NCI-H1092 treated with DMSO at 0.1 percent for 48 hours (cell line): Measurements from ENCODE around the gene ZBTB46.
"Not testable (repeated sequence)": the region's sequence is repeated elsewhere in the genome, so short reads cannot be mapped to it uniquely, and the experiment has no call there.

Source experiments
- DNase-seq: peaks from one replicate; lab custom pipeline; 2025; lab: John Stamatoyannopoulos, UW

Gene ZBTB46

GRCh38 chr20:63858393-63859165 is 27.5 kb upstream of the ZBTB46 start:
- DNase-seq, result no peak

GRCh38 chr20:63857764-63858392 is 26.8 kb upstream of the ZBTB46 start:
- no peak for DNase-seq

GRCh38 chr20:63856098-63856511 is 25.0 kb upstream of the ZBTB46 start:
- no peak for DNase-seq

GRCh38 chr20:63855363-63856097 is 24.5 kb upstream of the ZBTB46 start:
- no peak for DNase-seq

- DNase-seq, result no peak
Measured at GRCh38 chr20:63854766-63855362, 23.8 kb upstream of the ZBTB46 start.

GRCh38 chr20:63854069-63854765 is 23.2 kb upstream of the ZBTB46 start:
- DNase-seq, result no peak

GRCh38 chr20:63853733-63854068 is 22.6 kb upstream of the ZBTB46 start:
- not testable (repeated sequence) for DNase-seq

- not testable (repeated sequence) for DNase-seq
Measured at GRCh38 chr20:63851548-63851943, 20.5 kb upstream of the ZBTB46 start.

GRCh38 chr20:63850689-63851547 is 19.9 kb upstream of the ZBTB46 start:
- no peak for DNase-seq

GRCh38 chr20:63848003-63848911 is 17.2 kb upstream of the ZBTB46 start:
- DNase-seq, result no peak

- no peak for DNase-seq
Measured at GRCh38 chr20:63847237-63848002, 16.4 kb upstream of the ZBTB46 start.

- no peak for DNase-seq
Measured at GRCh38 chr20:63846888-63847236, 15.8 kb upstream of the ZBTB46 start.

- DNase-seq, result no peak
Measured at GRCh38 chr20:63846128-63846771, 15.2 kb upstream of the ZBTB46 start.

- DNase-seq, result no peak
Measured at GRCh38 chr20:63844511-63844991, 13.5 kb upstream of the ZBTB46 start.

GRCh38 chr20:63843778-63844177 is 12.7 kb upstream of the ZBTB46 start:
- no peak for DNase-seq

- no peak for DNase-seq
Measured at GRCh38 chr20:63843222-63843621, 12.2 kb upstream of the ZBTB46 start.

GRCh38 chr20:63842258-63842657 is 11.2 kb upstream of the ZBTB46 start:
- DNase-seq, result no peak

GRCh38 chr20:63840405-63840828 is 9.4 kb upstream of the ZBTB46 start:
- DNase-seq, result no peak

GRCh38 chr20:63839620-63840019 is 8.6 kb upstream of the ZBTB46 start:
- DNase-seq, result no peak
